DOHH2 (cell line): ENCODE data around the gene SPAG16.

Experiments
- CTCF ChIP-seq: fragments of 200-600 bp; sonication (generic); IDR thresholded peaks from one replicate; pipeline ENCODE4 v1.5.1; 2014; ENCODE audit warnings: antibody characterized with exemption, mild to moderate bottlenecking, low read depth, low read length; ENCODE audit not compliant: poor library complexity, severe bottlenecking
- EZH2phosphoT487 ChIP-seq: fragments of 200-600 bp; sonication (generic); IDR thresholded peaks from 2 replicates; pipeline ENCODE4 v1.6.1; 2017; ENCODE audit warnings: borderline replicate concordance, mild to moderate bottlenecking, antibody characterized with exemption, low read length, moderate library complexity, mixed read lengths

DNA sequence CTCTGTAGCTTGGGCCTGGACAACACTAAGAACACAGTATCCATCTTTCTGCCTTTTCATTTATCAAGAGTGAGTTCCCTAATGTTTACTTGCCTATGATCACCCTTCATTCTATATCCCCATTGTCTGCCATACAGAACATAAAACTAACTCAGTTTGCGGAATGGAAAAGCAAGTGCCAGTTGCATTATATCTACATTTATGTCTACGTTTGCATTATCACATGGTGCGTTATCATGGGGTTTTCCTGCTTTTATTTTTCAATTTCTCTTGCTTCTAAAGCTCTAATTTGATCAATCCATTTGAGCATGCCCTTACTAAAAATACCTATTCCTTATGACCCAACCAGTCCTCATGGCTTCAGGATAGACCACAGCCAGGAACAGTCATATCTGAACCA is 704.9 kb downstream of the SPAG16 start:
- TF ChIP-seq CTCF (no peak), EZH2phosphoT487 (no peak)
